Sigmoid colon (tissue), 4 donors: ENCODE measurements around the gene VOPP1.

Experiments used
- EP300 ChIP-seq, 4 donors: sonication (generic); formaldehyde crosslinking; IDR thresholded peaks; one replicate each; pipeline ENCODE4 v1.6.1; 2017; ENCODE audit warnings: antibody characterized with exemption in 4 of 4
- TF ChIP-seq, protein P1 (sequence below), 4 experiments: fragments of 450-650 bp in 3 of 4; fragments of 200-600 bp in 1 of 4; IDR thresholded peaks; one replicate each; pipeline ENCODE4 v1.5.1; 2016 to 2019; ENCODE audit warnings: antibody characterized with exemption in 4 of 4, mild to moderate bottlenecking in 3 of 4, moderate library complexity in 2 of 4

GRCh38 chr7:55423891-55424290 lies 148.4 kb downstream of the VOPP1 start:
- TF ChIP-seq EP300 (IDR thresholded peaks at IDR 0.05) = no peak
- TF ChIP-seq, protein P1, sequence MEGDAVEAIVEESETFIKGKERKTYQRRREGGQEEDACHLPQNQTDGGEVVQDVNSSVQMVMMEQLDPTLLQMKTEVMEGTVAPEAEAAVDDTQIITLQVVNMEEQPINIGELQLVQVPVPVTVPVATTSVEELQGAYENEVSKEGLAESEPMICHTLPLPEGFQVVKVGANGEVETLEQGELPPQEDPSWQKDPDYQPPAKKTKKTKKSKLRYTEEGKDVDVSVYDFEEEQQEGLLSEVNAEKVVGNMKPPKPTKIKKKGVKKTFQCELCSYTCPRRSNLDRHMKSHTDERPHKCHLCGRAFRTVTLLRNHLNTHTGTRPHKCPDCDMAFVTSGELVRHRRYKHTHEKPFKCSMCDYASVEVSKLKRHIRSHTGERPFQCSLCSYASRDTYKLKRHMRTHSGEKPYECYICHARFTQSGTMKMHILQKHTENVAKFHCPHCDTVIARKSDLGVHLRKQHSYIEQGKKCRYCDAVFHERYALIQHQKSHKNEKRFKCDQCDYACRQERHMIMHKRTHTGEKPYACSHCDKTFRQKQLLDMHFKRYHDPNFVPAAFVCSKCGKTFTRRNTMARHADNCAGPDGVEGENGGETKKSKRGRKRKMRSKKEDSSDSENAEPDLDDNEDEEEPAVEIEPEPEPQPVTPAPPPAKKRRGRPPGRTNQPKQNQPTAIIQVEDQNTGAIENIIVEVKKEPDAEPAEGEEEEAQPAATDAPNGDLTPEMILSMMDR (IDR thresholded peaks at IDR 0.05) = no peak
